ENCODE results near the gene CFAP107.
"Not testable (repeated sequence)": the region's sequence is repeated elsewhere in the genome, so short reads cannot be mapped to it uniquely, and the experiment has no call there.

The CFAP107 gene

DNA sequence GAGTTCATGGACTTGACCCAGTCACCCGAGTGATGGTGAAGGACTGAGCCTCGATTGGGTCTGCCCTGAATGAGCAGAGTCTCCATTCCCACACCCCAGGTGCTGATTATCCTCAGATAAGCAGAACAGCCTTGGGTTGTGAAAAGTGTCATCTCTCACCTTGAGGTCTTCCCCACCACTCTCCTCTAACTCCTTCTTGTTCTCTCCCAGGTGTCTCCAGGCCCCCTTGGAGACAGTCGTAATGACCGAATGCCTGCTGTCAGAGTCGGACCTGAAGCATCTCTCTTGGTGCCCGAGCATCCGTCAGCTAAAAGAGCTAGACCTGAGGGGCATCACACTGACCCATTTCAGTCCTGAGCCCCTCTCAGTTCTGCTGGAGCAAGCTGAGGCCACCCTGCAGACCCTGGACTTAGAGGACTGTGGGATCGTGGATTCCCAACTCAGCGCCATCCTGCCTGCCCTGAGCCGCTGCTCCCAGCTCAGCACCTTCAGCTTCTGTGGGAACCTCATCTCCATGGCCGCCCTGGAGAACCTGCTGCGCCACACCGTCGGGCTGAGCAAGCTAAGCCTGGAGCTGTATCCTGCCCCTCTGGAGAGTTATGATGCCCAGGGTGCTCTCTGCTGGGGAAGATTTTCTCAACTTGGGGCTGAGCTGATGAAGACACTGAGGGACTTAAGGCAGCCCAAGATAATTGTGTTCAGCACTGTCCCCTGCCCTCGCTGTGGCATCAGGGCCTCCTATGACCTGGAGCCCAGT, 31.0 kb downstream of the CFAP107 start:
- DNase-seq (ENCODE audit: extremely low read depth in 1 of 2, low read depth in 1 of 2) = no peak

DNA sequence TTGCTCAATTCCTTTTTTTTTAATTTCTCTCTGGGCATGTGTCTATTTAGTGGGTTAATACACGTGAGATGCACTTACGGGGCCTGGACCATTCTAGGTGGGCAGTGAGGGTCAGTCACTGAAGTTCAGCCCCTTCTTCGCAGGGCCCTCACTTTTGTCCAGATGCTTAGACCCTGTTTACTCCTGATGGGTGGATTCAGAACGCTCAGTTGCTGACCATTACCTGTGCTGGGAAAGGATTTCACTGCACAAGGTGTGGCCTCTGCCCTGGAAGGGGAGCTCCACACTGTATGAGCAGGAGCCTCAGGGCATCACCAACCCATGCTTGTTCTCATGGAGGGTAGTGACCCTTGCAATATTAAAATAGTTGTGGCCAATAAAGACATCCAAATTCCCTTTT, 32.1 kb downstream of the CFAP107 start:
- no peak for DNase-seq (ENCODE audit: extremely low read depth in 1 of 2, low read depth in 1 of 2)

DNA sequence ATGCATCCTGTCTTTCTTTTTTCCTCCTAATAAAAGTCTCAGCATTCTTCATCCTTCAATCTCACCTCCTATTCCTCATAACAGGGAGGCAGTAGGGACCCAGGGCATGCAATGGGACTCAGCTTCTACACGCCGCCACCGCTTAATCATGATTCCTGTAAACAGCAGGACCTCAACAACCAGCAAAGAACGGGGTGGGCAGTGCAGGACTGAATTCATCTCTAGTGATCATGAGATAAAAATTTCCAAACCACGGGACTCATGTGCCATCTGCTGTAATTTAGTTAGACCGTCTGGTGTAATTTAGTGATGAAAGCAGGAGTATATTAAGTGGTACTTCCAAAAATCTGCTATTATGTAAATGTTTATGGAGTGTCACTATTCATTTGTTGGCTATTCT, 32.9 kb downstream of the CFAP107 start:
- DNase-seq (ENCODE audit: extremely low read depth in 1 of 2, low read depth in 1 of 2) = no peak

DNA sequence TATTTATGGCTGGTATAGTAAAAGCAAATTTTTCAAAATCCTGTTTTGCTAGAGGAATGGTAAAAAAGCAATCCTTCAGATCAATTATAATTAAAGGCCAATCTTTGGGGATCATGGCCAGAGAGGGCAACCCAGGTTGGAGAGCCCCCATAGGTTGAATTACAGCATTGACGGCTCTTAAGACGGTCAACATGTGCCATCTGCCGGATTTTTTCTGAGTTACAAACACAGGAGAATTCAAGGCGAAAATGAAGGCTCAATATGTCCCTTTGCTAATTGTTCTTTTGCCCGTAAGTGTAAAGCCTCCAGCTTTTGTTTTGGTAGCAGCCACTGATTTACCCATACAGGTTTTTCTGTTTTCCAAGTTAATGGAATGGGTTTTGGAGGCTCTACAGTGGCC, 35.5 kb downstream of the CFAP107 start:
- DNase-seq (ENCODE audit: extremely low read depth in 1 of 2, low read depth in 1 of 2) = not testable (repeated sequence)

DNA sequence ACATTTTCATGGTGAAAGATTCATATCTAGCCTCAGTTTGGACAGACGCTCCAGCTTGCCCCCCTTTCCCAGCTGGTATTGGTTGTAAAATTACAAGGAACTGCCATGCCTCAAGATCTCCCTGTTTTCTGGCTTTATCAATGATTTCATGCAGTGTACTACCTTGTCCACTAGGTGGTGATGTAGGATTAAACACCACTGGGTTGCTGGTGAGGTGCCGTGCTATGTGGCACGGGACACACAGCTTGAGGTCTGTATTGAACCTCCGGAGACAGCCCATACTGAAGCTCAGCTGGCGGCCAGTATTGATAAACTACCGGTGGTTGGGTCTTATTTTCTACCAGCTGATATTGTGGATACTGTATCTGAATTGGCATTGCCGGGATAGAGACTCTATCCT, 37.8 kb downstream of the CFAP107 start:
- DNase-seq (ENCODE audit: extremely low read depth in 1 of 2, low read depth in 1 of 2) = not testable (repeated sequence)

DNA sequence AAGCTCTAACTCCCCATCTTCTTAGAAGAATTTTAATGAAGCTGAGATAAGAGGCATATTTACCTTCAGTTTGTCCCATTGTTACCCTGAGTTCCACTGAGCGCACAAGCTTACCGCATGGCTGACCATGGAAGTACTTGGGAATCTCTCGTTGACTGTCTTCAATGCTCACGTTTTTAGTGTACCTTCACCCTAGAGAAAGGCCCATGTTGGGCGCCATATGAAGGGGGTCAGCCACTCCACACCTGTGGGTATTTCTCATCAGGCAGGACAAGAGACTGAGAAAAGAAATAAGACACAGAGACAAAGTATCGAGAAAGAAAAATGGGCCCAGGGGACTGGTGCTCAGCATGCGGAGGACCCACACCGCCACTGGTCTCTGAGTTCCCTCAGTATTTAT, 38.7 kb downstream of the CFAP107 start:
- not testable (repeated sequence) for DNase-seq (ENCODE audit: extremely low read depth in 1 of 2, low read depth in 1 of 2)

DNA sequence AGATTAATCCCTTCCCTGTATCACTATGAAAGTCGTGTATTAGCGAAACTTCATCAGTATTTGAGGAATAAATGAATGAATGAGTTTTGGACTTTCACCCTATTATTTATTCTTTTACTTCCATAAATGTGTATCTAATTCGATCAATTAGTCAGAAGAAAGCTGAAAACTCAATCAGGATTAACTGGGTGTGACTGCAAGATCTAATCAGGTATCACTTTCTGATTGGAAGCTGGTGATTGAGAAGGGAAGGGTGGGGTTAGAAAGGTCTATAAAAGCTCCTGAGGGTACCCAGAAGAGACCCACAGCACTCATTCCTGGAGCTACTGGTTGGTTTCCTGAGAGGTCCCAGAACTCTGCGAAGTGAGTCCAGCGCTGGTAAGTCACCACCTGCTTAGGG, 45.1 kb downstream of the CFAP107 start, which contains the start of gene PRAMEF1:
PRAMEF1 (plus strand) TSS at position 301 of the 400 bp plus-strand sequence. CDS start 1,831 bp downstream, outside the sequence.
- not testable (repeated sequence) for DNase-seq (ENCODE audit: extremely low read depth in 1 of 2, low read depth in 1 of 2)

DNA sequence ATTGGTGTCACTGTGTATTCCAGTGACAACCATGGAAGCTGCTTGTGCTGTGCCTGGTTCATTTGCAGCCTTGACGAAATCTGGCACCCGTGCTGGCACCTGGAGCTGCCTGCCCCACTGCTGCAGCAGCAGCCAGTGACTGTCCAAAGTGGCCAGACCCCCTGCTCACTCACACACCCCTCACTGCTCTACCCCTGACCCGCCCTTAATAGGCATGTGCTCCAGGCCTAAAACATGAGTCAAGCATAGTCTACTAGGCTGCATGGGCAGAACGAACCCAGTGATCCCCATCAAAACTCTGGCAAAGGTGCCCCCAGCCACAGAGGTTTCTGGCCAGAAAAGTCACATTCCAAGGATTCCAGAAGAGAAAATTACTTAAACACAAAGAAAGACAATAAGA, 52.9 kb downstream of the CFAP107 start:
- no peak for DNase-seq (ENCODE audit: extremely low read depth in 1 of 2, low read depth in 1 of 2)

DNA sequence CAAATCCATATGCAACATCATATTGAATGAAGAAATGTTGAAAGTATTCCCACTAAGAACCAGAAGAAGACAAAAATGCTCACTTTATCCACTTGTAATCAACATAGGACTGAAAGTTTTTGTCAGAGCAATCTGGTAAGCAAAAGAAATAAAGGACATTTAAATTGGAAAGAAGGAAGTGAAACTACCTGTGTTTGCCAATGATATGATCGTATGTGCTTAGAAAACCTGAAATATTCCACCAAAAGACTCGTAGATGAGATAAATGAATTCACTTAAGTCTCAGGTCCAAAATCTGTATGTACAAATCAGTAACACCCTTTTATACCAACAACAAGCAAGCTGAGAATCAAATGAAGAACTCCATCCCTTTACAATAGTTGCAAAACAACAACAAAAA, 53.7 kb downstream of the CFAP107 start:
- no peak for DNase-seq (ENCODE audit: extremely low read depth in 1 of 2, low read depth in 1 of 2)

DNA sequence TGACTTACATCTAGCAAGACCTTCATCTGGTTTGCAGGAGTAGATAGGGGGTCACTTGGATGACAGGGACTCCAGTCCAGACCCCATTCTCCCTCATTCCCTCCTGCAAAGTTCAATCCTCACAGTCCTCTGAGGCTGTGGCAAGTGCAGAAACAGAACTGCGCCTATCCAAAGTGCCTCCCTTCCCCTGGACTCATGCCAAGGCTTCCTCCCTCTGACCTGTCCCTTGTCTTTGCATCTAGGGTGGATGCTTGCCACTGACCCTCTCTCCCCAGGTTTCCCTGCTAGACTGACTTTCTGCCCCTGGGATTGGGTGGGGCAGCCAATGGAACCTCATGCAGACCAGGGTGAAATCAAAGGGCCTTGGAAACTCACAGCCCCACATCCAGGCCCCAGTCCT, 63.9 kb downstream of the CFAP107 start:
- DNase-seq (ENCODE audit: extremely low read depth in 1 of 2, low read depth in 1 of 2) = no peak

DNA sequence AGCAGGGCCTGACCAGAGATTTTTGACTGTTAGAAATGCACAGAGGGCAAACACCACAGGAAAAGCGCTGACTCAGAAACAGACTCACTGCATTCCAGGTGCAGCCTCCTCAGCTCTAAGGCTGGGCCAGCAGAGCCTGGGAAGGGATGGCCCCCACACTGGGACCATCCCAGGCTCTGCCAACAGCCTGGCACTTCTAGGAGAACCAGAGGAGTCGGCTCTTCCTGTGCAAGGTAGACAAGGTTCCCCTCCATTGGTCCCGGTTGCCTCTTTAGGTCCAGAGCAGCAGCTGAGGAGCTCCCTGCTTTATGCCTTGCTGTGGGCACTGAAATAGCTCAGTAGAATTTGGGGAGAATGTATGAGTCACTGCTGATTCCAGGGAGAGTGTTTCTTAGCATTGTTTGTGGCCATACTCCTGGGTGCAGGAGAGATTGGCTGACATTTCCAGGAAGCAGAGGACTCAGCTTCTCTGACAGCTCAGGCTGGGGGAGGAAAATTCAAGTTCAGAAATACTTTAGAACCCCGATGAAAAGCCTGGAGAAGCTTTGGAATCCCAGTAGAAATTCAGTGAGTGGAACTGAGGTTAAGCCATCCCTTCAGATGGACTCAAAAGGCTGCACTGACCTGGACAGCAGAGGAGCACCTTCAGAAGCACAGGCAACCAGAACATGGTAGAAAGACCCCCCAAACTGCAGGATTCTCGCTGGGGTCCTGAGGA, 64.8 kb downstream of the CFAP107 start:
- DNase-seq (ENCODE audit: extremely low read depth in 1 of 2, low read depth in 1 of 2) = no peak

DNA sequence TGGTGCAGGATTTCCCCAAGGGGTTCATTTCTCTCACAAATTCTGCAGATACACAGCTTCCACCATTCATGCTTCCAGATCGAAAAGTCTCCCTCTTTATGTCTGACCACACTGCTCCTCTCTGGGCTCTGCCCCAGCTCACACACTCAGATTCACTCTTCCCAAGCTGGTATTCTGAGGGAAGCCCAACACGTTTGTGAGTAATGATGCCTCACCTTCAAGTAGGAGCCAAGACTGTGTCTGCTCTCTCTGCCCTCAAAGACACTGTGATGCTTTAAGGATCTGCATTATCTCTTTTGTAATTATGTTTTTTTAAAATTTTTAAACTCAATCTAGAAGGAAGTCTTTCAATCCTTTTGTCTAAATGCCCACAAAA, 65.4 kb downstream of the CFAP107 start:
- no peak for DNase-seq (ENCODE audit: extremely low read depth in 1 of 2, low read depth in 1 of 2)

Data from stimulated activated CD8-positive, alpha-beta memory T cell treated with anti-CD3 and anti-CD28 coated beads, Interleukin-7, amount 100 ng/mL, for 48 hours (primary cell).